ENCODE results near the gene CDH2. TPM values are rescaled to one million over a fixed set of nuclear protein-coding genes. Genes with fewer than 3 reads are reported as not detected.
A peak's percentile ranks its signal among the peaks of the same experiment; 100 is the strongest.

The CDH2 gene
- polyA plus RNA-seq, 1 donor from 2014 or later: not detected

- no peaks in the 10 kb centered on the region for H3K36me3 Mint-ChIP-seq
- no peak overlapping the region for H3K4me3 Mint-ChIP-seq
- no peak overlapping the region for H3K27ac Mint-ChIP-seq
- no peaks in the 10 kb centered on the region for H3K27me3 Mint-ChIP-seq
- no peaks in the 10 kb centered on the region for H3K4me1 Mint-ChIP-seq
- peaks cover 0 to 3% (median 3%) of the 10 kb centered on the region in 3 donors for H3K9me3 Mint-ChIP-seq
Measured at GRCh38 chr18:28158083-28158581, 18.8 kb downstream of the CDH2 start.

DNA sequence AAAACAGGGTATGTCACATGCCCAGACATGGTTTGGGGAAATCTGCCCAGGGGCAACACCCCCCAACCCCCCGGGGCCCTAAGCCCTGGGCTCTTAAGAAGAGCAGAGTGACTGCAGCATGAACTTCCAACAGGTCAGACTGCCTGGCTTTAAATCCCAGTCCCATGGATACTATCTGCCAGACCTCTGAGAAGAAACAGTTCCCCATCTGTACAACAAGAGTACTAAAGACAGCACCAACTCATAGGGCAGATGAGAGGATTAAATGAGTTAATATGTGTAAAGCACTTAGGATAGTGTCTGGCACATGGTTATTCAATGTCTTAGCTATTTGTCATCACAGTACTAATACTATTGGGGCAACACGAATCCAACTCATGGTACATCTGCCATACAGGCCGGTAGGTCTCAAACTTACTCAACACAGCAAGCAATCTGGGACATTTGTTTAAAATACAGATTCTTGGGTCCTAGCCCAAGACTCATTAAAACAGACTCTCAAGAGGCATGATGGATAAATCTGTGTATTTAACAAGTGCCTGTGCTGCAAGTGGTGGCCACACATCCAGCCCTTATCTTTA lies 23.4 kb downstream of the CDH2 start:
- no peaks in the 10 kb centered on the region for H3K4me1 Mint-ChIP-seq
- no peak overlapping the region for H3K4me3 Mint-ChIP-seq
- peaks cover 0 to 7% (median 0%) of the 10 kb centered on the region in 3 donors for H3K9me3 Mint-ChIP-seq
- H3K27ac Mint-ChIP-seq: no peak overlapping the region
- no peaks in the 10 kb centered on the region for H3K27me3 Mint-ChIP-seq
- no peaks in the 10 kb centered on the region for H3K36me3 Mint-ChIP-seq

DNA sequence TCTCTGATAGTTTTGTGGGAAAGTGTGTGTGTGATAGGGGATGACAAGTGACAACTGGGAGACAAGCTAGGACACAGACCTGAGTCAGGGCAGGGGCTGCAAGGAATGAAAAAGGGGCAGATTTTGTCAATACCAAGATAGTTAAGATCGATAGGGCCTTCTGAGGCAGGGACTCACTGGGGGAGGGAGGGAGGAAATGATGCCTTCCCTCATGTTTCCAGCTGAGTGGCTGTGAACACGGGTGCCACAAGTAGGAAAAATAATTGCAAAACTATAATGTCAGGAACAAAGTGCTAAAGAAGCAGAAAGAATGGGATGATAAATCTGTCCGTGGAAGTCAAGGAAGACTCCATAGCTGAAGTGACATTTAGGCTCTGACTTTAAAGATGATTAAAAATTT lies 24.2 kb downstream of the CDH2 start:
- no peak overlapping the region for H3K4me3 Mint-ChIP-seq
- peaks cover 0 to 7% (median 0%) of the 10 kb centered on the region in 3 donors for H3K9me3 Mint-ChIP-seq
- no peaks in the 10 kb centered on the region for H3K27me3 Mint-ChIP-seq
- H3K4me1 Mint-ChIP-seq: no peaks in the 10 kb centered on the region
- no peak overlapping the region for H3K27ac Mint-ChIP-seq
- H3K36me3 Mint-ChIP-seq: no peaks in the 10 kb centered on the region

DNA sequence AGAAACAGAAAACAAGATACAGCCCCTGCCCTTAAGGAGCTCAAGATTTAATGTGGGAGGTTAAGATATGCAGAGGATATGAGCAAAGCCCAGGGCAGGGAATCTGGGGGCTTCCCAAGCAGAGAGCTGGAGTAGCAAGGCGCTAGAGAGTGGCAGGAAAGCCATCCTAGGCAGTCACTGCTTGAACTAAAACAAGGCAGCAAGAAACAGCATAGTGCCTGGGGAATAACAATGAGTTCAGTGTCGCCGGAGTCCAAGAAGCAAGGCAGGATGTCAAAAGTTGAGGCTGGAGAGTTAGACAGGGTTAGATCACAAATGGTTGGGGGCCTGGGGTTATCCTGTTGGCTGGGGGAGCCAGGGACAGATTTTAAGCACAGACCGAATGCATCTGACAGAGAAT lies 24.6 kb downstream of the CDH2 start:
- H3K9me3 Mint-ChIP-seq: peaks cover 0 to 7% (median 0%) of the 10 kb centered on the region in 3 donors
- H3K4me3 Mint-ChIP-seq: peak overlapping the region in 1 of 4 donors; percentile 2
- H3K4me1 Mint-ChIP-seq: no peaks in the 10 kb centered on the region
- no peaks in the 10 kb centered on the region for H3K27me3 Mint-ChIP-seq
- H3K36me3 Mint-ChIP-seq: no peaks in the 10 kb centered on the region
- no peak overlapping the region for H3K27ac Mint-ChIP-seq

DNA sequence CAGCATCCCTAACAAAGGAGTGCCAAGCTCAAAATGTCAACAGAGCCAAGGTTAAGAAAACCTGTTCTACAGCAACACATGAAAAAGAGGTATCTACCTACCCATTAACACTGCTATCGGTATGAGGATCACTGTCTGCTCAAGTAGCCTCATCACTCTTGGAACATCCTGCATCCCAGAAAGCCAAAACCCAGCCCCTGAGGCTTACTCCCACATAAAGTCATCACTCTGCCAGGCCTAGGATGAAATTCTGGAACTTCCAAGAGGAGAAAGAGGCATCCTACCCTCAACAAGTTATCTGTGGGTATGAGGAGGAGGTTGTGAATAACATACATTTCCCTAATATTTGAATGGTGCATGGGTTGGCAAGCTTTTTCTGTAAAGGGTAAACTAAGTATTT lies 25.5 kb downstream of the CDH2 start:
- Mint-ChIP-seq H3K36me3 (no peaks in the 10 kb centered on the region), H3K4me1 (no peaks in the 10 kb centered on the region), H3K9me3 (peaks cover 0 to 7% (median 0%) of the 10 kb centered on the region in 3 donors), H3K4me3 (no peak overlapping the region), H3K27ac (no peak overlapping the region), H3K27me3 (no peaks in the 10 kb centered on the region)

DNA sequence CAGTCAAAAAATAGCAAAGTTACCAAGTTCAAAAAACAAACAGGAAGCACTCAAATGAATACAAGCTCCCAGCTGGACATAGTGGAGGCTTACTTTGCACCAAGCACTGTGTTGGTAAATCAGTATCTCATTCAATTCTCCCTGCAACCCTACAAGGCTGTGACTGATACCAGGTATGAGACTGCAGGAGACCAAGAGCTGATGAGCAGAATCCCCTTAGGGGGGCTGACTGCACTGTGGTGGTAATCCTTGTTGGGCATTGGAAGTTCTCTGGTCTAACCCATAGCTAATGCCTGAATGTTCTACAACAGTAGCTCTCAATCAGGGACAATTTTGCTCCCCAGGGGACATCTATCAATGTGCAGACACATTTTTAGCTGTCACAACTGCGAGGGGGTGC lies 26.0 kb downstream of the CDH2 start:
- H3K36me3 Mint-ChIP-seq: no peaks in the 10 kb centered on the region
- no peaks in the 10 kb centered on the region for H3K4me1 Mint-ChIP-seq
- no peak overlapping the region for H3K27ac Mint-ChIP-seq
- H3K4me3 Mint-ChIP-seq: no peak overlapping the region
- H3K9me3 Mint-ChIP-seq: peaks cover 0 to 7% (median 0%) of the 10 kb centered on the region in 3 donors
- no peaks in the 10 kb centered on the region for H3K27me3 Mint-ChIP-seq

DNA sequence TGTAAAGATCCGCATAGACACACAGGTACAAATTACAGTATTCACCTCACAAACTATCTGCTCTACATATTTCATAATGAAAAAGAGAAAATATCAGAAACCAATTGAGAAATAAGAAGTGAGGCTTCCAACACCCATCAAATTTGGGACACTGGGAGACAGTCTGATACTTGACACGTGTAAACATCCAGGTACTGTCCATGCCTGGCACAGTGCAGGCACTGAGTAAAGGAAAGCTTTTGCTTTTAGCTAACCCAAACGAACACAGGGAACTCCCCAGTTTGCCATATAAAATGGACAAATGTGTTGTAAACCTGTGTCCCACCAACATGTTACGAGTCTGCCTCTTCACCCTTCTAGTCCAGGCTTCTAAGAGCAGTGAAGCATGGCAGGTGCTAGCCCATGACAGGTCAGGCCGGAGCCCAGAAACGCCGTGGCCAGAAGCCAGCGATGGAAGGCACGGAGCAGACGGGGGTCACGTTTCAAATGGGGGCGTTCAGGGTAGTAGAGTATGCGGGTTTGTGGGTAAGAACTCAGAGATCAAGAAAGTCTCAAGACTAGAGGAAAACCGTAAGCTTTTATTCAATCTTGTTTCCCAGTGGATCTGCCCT lies 27.0 kb downstream of the CDH2 start:
- Mint-ChIP-seq H3K4me1 (no peaks in the 10 kb centered on the region), H3K36me3 (no peaks in the 10 kb centered on the region), H3K27ac (no peak overlapping the region), H3K27me3 (no peaks in the 10 kb centered on the region), H3K9me3 (peaks cover 0 to 7% (median 0%) of the 10 kb centered on the region in 3 donors), H3K4me3 (no peak overlapping the region)

- Mint-ChIP-seq H3K4me1 (peaks cover 0 to 2% (median 0%) of the 10 kb centered on the region in 3 donors), H3K4me3 (no peak overlapping the region), H3K27ac (no peak overlapping the region), H3K36me3 (no peaks in the 10 kb centered on the region), H3K9me3 (peaks cover 0 to 4% (median 0%) of the 10 kb centered on the region in 3 donors), H3K27me3 (no peaks in the 10 kb centered on the region)
Measured at GRCh38 chr18:28147674-28148171, 29.2 kb downstream of the CDH2 start.

GRCh38 chr18:28143725-28144124 lies 33.2 kb downstream of the CDH2 start:
- peaks cover 2 to 16% (median 8%) of the 10 kb centered on the region in 3 donors for H3K9me3 Mint-ChIP-seq
- no peak overlapping the region for H3K4me3 Mint-ChIP-seq
- H3K27ac Mint-ChIP-seq: no peak overlapping the region
- H3K27me3 Mint-ChIP-seq: no peaks in the 10 kb centered on the region
- no peaks in the 10 kb centered on the region for H3K36me3 Mint-ChIP-seq
- peaks cover 0 to 2% (median 0%) of the 10 kb centered on the region in 3 donors for H3K4me1 Mint-ChIP-seq

DNA sequence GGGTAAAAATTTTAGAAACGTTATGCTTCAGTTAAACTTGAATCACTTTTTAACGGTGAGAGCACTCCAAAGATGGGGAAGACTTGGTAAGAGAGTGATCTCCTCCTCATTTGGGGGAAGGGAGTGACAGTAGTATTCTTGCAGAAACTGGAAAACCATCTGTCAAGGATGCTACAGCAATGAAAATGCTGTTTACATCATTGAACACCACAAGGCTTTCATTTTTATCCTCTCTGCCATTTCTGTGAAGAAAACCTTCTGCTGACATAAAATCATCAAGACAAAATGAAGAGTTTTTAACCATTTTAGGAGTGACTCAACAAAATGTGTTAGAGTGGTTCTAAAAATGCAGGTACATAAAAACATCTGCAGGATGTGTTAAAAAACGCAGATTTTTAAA lies 38.1 kb downstream of the CDH2 start:
- Mint-ChIP-seq H3K27ac (no peak overlapping the region), H3K9me3 (peaks cover 3 to 21% (median 10%) of the 10 kb centered on the region in 3 donors), H3K27me3 (no peaks in the 10 kb centered on the region), H3K4me3 (no peak overlapping the region), H3K4me1 (peaks cover 0 to 2% (median 0%) of the 10 kb centered on the region in 3 donors), H3K36me3 (no peaks in the 10 kb centered on the region)

GRCh38 chr18:28136071-28136470 lies 40.9 kb downstream of the CDH2 start:
- H3K4me3 Mint-ChIP-seq: no peak overlapping the region
- no peaks in the 10 kb centered on the region for H3K36me3 Mint-ChIP-seq
- H3K9me3 Mint-ChIP-seq: peaks cover 2 to 16% (median 8%) of the 10 kb centered on the region in 3 donors
- no peaks in the 10 kb centered on the region for H3K4me1 Mint-ChIP-seq
- no peak overlapping the region for H3K27ac Mint-ChIP-seq
- H3K27me3 Mint-ChIP-seq: no peaks in the 10 kb centered on the region

- H3K4me1 Mint-ChIP-seq: no peaks in the 10 kb centered on the region
- no peak overlapping the region for H3K4me3 Mint-ChIP-seq
- H3K27me3 Mint-ChIP-seq: no peaks in the 10 kb centered on the region
- H3K36me3 Mint-ChIP-seq: no peaks in the 10 kb centered on the region
- peaks cover 2 to 12% (median 10%) of the 10 kb centered on the region in 3 donors for H3K9me3 Mint-ChIP-seq
- no peak overlapping the region for H3K27ac Mint-ChIP-seq
Measured at GRCh38 chr18:28134774-28135173, 42.2 kb downstream of the CDH2 start.

DNA sequence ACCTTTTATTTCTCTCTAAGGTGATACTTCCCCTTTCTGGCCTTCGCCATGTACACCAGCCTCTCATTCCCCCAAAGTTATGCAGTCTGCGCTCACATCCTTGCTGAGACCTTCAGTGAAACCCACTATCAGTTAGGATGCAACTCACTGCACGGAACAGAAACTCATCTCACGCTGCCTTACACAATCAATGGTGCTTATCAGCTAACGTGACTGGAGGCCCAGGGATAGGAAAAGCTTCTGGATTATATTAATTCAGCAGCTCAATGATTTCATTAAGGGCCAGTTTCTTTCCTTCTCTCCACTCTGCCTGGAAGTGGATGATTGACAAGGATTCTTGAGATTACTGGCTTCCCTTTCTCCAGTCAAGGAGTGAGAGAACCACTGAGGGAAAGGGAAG lies 44.8 kb downstream of the CDH2 start:
- H3K27me3 Mint-ChIP-seq: no peaks in the 10 kb centered on the region
- H3K36me3 Mint-ChIP-seq: no peaks in the 10 kb centered on the region
- no peak overlapping the region for H3K27ac Mint-ChIP-seq
- peaks cover 0 to 4% (median 0%) of the 10 kb centered on the region in 3 donors for H3K9me3 Mint-ChIP-seq
- no peak overlapping the region for H3K4me3 Mint-ChIP-seq
- H3K4me1 Mint-ChIP-seq: no peaks in the 10 kb centered on the region

GRCh38 chr18:28128659-28128980 lies 48.3 kb downstream of the CDH2 start:
- Mint-ChIP-seq H3K9me3 (peaks cover 0 to 4% (median under 1%) of the 10 kb centered on the region in 3 donors), H3K27me3 (no peaks in the 10 kb centered on the region), H3K4me3 (no peak overlapping the region), H3K27ac (no peak overlapping the region), H3K4me1 (peaks cover 0 to 2% (median 0%) of the 10 kb centered on the region in 3 donors), H3K36me3 (no peaks in the 10 kb centered on the region)

GRCh38 chr18:28127763-28128658 lies 48.9 kb downstream of the CDH2 start:
- Mint-ChIP-seq H3K36me3 (no peaks in the 10 kb centered on the region), H3K27me3 (no peaks in the 10 kb centered on the region), H3K4me3 (no peak overlapping the region), H3K4me1 (peaks cover 0 to 2% (median 0%) of the 10 kb centered on the region in 3 donors), H3K9me3 (peaks cover 0 to 4% (median 3%) of the 10 kb centered on the region in 3 donors), H3K27ac (no peak overlapping the region)

Data from IgD-negative memory B cell (primary cell).